COR-L47 (cell line): ENCODE data around the gene POLA2.
"Not testable (repeated sequence)": the region's sequence is repeated elsewhere in the genome, so short reads cannot be mapped to it uniquely, and the experiment has no call there.

Experiments used
- DNase-seq: peaks from one replicate; lab custom pipeline; 2025; lab: John Stamatoyannopoulos, UW

Gene POLA2, protein sequence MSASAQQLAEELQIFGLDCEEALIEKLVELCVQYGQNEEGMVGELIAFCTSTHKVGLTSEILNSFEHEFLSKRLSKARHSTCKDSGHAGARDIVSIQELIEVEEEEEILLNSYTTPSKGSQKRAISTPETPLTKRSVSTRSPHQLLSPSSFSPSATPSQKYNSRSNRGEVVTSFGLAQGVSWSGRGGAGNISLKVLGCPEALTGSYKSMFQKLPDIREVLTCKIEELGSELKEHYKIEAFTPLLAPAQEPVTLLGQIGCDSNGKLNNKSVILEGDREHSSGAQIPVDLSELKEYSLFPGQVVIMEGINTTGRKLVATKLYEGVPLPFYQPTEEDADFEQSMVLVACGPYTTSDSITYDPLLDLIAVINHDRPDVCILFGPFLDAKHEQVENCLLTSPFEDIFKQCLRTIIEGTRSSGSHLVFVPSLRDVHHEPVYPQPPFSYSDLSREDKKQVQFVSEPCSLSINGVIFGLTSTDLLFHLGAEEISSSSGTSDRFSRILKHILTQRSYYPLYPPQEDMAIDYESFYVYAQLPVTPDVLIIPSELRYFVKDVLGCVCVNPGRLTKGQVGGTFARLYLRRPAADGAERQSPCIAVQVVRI

DNA sequence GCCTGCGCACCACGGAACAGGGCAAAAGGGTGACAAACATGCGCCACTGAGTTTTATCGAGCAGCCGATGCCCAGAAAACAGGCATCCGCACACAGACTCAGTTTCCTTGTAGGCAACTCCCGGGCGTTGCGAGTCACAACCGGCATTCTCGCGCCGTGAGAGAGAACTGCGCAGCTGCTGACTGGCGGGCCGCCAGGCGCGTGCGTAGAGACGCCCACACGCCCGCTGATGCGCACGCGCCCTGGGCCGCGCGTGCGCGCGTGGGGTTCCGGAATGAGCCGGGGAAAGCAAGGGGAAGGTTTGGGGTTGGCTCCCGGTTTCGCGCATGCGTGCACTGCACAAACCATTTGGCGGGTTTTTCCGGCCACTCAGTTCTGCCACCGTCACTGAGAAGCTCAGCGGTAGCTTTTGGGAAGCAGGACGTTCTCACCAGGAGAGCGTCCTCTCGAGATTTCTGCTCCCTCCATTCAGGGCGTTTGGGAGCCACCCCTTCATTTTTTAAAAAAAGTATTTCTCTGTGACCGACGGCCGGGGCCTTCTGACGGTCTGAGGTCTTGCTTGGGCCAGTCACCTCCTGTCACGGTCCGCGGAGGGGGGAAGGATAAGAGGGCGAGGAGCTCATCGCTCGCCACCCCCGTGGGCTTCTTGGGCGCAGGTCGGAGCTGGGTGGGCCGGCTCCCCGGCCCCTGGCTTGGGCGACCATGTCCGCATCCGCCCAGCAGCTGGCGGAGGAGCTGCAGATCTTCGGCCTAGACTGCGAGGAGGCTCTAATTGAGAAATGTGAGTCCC, at the start of gene POLA2:
Gene POLA2, plus strand, starts transcription at position 372 of the 790 bp plus-strand sequence. Its CDS starts 331 bp downstream, at position 703.
- peak; percentile 95 for DNase-seq

DNA sequence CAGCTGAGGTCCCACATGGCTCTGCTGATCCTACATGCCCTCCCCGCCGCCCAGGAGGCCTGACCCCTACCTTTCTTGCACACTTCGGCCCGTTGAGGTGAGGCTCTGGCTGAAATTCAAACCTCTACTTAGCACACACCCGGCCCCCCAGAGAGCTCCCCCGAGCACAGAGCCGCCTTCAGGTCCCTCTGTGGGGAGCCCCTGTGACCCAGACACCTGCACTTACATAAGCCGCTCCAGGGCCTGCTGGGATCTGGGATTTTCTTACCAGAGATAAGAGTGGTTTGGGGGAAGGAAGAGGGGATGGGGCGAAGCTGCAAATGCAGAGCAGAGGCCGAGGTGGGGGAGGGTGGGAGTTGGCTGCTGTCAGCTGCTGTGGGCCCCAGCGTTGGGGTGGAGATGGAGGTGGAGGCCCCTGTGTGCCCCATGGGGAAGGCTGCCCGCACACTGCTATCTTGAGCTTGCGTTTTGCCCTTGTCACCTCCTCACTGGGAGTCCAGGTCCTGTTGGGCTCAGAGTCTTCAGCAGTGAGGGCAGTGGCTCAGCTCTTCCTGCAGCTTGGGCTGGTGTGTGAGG, 49.4 kb upstream of the POLA2 start:
- no peak for DNase-seq

DNA sequence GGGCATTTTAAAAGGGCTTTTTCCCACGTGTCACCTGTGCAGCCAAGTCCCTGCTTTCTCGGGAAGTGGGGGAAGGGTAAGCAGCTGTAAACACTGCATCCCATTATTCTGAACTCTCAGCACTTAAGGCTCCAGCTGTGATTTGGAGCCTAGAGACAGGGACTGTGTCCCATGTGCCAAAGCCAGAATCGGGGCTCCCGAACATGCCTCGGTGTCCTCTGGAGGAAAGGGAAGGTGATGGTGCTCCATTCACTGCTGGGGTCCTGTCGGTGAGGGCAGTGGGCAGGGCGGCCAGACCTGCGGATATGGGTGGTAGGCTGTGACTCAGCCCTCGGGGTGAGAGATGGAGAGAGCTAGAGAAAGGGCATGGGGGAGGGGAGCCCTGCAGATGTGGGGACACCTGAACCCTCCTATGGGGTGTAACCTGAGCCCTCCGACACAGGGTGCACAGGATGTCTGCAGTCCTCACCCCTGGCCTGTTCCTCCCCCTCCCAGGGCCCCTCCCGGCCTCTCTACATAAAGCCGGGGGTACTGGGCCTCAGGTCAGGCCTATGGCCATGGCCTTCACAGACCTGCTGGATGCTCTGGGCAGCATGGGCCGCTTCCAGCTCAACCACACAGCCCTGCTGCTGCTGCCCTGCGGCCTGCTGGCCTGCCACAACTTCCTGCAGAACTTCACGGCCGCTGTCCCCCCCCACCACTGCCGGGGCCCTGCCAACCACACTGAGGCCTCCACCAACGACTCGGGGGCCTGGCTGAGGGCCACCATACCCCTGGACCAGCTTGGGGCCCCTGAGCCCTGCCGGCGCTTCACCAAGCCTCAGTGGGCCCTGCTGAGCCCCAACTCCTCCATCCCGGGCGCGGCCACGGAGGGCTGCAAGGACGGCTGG, 48.2 kb upstream of the POLA2 start:
- no peak for DNase-seq

DNA sequence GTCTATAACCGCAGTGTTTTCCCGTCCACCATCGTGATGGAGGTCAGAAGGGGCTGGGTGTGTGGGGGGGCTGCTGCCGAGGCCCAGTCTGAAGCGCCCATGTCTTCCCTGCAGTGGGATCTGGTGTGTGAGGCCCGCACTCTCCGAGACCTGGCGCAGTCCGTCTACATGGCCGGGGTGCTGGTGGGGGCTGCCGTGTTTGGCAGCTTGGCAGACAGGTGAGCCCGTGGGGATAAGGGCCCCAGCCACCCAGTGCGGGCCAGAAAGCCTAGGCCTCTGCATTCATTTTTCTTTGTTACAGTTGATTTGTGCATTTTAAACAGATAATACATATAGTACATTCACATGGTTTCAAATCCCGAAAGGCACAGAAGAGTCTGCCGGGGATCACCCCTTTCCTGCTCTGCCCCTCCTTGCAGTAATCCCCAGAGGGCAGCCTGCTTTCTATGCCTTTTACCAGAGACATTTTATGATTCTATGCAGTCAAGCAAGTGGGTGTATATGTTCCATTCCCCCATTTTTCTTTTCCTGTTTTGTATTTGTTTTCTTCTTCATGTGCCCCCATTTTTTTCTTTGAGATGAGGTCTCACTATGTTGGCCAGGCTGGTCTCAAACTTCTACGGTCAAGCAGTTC, 47.4 kb upstream of the POLA2 start:
- no peak for DNase-seq

DNA sequence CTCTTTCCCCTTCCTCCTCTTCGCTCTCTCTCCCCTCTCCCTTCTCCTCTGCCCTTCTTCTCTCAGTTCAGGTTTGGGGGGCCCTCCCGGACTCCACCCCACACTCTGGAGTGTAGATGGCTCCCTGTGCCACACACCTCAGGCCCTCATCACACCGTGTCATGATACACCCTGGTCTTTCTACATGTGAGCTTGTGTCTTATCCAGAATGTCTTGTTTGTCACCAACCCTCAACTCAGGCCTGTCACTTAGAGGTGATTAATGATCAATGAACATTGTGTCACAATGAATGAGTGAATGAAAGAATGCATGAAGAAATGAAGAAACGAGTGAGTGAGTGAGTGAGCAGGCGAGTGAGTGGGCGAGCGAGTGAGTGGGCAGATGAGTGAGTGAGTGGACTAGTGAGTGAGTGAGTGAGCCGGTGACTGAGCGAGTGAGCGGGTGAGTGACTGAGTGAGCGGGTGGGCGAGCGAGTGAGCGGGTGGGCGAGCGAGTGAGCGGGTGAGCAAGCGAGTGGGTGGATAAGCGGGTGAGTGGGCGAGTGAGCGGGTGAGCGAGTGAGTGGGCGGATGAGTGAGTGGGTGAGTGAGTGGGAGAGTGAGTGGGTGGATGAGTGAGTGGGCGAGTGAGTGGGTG, 46.2 kb upstream of the POLA2 start:
- DNase-seq = no peak

DNA sequence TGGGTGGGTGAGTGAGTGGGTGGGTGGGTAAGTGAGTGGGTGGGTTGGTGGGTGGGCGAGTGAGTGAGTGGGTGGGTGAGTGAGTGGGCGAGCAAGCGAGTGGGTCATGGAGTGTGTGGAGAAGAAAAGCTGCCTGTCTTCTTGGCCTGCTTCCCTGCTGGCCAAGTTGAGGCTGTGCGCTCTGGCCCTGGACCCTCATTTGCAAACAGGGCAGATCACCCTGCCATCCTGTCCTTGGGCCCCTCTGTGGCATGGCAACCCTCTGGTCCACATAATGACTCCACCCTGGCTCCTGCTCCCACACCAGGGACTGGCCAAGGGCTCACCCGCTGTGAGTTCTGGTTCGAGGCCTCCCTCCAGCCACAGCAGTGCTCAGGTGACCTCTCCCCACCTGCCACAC, 44.9 kb upstream of the POLA2 start:
- no peak for DNase-seq

DNA sequence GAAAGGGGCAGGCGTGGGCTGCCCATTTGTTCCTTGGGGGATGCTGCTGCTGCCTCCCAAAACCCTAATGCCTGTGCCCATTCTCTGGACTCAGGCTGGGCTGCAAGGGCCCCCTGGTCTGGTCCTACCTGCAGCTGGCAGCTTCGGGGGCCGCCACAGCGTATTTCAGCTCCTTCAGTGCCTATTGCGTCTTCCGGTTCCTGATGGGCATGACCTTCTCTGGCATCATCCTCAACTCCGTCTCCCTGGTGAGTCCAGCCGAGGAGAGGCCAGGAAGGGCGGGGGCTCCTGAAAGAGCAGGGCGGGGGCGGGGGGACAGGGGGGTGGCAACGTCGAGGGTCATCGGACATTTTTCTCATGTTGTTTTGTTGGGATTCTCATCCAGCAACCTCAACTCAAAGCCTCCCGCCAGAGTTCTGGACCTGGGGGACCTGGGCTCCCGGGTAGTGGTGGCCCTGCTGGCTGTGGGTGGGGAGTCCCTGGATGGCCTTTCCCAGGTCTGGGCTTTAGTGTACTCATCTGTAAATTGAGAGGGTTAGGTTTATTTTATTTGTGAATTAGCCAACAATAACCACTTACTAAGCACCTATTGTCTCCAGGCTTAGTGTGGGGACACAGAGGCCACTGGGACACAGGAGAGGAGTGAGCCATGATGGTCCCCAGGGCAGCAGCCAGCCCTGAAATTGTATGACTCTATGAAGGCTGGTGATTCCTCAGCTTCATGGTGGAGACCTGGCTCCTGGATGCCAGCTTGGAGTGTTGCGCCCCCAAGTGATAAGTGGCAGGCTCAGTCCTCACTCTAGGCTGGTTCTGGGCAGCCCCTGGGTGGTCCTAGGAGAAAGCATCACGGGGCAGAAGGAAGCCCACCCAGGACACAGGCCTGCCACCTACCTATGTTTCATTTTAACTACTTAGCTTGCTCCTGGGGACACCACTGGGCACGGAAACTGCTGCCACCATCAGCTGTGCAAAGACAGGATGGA, 44.0 kb upstream of the POLA2 start:
- DNase-seq = no peak

DNA sequence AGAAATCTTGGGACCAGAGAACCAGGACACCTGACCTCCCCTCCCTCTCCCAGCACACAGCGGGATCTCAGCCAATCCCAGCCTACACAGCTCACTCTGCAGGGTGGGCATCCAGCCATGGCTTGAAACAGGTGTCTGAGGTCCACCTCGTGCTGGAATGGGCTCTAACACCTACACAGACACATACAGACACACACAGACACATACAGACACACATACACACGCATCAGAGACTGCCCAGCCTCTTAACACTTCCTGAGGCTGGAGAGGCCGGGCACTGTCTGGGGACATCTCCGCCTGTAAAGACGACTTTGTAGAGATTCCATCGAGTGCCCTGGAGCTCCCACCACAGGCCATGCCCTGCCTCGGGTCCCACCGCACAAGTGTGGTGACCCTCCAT, 43.3 kb upstream of the POLA2 start:
- DNase-seq = no peak

DNA sequence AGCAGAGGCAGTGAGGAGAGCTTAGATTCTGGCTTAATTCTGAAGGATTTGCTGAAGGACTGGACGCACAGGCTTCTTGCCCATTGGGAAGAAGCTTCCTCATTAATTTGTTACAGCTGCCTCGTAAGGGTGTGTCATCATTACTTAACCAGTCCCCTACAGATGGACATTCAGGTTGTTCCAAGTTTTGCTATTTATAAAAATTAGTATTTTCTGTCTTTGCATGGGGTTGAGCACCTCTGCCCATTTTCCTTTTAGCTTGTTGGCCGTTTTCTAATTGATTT, 41.9 kb upstream of the POLA2 start:
- no peak for DNase-seq

DNA sequence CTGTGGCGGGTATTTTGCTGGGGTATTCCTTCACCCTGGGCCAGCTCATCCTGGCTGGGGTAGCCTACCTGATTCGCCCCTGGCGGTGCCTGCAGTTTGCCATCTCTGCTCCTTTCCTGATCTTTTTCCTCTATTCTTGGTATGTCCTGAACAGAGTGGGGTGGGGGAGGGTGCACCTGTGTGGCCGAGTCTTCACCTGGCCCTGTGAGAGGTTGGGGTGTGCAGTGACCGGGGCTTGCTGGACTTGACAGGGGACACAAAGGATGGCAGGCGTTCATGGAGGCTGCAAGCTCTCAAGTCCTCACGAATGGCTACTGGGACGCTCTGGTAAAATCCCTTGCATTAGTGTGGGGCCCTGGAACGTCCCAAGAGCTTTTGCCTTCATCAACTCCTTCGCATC, 40.7 kb upstream of the POLA2 start:
- no peak for DNase-seq

DNA sequence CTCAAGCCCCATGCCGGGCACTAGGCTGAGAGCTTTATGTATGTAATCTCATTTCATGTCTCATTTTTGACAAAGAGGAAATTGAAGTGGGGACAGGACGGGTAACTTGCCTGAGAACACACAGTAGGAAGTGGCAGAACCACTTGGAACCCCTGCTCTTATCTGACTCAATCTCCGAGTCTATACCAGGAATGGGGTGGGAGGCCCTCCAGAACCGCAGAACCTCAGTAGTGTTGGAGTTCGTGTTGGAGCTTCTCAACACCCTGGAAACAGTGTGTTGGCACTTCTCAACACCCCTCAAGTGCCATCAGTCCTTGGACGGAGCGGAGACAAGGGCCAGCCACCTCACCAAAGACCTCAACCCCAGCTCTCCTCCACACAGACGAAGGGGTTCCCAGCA, 38.8 kb upstream of the POLA2 start:
- no peak for DNase-seq

DNA sequence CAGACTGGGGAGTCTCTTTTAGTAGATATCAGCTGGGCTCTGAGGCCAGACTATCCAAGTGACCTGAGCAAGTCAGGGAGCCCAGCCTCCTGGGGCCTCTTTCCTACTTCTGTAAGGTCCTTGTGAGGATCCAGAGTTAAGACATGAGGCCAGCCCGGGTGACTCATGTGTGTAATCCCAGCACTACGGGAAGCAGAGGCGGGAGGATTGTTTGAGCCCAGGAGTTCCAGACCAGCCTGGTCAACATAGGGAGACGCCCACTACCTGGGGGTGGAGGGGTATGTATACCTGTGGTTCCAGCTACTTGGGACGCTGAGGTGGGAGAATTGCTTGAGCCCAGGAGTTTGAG, 36.9 kb upstream of the POLA2 start:
- DNase-seq = no peak

DNA sequence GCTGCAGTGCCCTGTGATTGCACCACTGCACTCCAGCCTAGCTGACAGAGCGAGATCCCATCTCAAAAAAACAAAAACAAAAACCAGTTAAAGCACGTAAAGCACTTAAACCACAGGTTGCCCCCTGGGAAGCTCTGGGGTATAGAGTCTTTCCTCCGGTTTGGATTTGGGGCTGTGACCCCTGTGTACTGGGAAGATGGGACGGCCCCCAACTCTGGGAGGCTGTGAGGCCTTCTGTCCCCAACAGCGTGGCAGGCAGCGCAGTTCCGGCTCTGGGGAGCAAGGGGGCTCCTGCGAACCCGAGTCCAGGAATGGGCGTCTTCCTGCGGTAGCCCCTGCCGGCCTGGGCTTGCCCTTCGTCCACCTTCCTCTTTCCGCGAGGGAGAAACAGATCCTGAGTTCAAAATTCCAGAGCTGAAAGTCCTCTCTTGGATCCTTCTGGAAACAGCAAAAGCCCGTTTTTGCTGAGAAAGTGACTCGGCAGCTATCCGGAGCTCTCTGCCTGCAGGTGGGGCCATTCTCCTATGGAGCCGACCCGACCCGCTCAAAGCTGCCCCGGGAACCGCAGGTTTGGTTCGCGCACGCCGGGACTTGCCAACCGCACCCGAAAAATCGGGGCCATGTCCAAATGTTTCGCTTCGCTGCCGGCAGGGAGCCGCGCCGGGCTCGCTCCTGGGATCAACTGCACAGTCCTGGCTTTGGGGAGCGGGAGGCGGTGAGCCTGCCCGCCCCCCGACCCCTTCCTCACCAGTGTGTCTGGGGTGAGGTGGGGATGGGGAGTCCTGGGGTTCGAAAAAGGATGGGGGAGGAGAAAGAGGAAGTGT, 36.3 kb upstream of the POLA2 start:
- peak; percentile 11 for DNase-seq

DNA sequence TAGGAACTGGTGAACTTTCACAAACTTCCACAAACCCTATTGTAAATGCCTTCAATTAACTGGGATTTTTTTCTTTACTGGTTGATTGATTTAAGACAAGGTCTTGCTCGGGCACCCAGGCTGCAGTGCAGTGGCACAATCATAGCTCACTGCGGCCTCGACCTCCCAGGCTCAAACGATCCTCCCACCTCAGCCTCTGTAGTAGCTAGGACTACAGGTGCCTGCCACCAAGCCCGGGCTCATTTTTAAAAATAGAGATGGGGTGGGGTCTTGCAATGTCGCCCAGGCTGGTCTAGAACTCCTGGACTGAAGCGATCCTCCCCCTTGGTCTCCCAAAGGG, 35.7 kb upstream of the POLA2 start:
- DNase-seq = no peak

DNA sequence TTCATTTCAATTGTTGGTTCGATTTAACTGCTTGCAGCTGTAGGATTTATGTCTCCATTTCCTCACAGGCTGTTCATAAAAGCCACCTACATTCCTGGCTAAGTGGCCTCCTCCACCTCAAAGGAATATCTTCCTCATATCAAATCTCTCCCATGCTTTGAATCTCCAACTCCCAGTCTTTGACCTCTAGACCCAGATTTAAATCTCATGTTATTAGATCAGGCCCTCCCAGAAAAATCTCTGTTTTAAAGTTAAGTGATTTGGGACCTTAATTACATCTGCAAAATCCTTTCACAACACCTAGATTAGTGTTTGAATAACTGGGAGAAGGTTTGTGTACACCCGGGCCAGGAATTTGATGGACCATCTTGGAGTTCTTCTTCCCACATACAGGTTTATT, 33.9 kb upstream of the POLA2 start:
- no peak for DNase-seq

DNA sequence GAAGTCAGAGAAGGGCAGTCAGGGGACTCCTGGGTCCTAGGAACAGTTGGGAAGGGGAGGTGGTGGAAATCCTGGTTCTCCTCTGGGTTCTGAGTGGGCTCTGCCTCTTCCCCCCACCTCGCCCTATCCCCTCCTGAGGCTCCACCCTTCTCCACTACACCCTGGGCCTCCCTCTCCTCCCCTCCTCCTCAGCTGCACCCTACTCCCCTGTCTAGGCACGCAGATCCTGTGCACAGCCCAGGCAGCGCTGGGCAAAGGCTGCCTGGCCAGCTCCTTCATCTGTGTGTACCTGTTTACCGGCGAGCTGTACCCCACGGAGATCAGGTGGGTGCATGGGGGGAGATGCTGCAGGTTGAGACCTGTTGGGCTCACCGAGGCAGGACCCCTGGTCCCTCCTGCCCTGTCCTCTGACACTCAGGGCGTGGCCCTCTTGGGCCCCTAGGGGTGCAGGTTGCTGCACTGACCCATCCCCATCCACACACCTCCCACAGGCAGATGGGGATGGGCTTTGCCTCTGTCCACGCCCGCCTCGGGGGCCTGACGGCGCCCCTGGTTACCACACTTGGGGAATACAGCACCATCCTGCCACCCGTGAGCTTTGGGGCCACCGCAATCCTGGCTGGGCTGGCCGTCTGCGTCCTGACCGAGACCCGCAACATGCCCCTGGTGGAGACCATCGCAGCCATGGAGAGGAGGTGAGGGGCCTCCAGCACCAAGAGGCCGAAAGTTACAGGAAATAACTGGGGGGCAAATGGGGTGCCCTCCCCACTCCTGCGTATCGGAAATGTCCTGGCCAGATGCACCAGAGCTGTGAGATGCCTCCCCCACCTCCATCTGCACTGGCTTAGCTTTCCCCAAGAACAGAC, 25.3 kb upstream of the POLA2 start:
- DNase-seq = no peak

DNA sequence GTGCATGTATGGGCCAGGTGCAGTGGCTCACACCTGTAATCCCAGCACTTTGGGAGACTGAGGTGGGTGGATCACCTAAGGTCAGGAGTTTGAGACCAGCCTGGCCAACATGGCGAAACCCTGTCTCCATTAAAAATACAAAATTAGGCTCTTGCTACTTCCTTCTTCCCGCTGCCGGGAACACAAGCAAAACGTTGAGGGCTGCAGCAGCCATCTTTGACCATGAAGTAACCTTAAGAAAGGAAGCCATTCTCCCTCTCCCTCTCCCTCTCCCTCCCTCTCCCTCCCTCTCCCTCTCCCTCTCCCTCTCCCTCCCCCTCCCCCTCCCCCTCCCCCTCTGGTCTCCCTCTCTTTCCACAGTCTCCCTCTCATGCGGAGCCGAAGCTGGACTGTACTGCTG, 23.5 kb upstream of the POLA2 start:
- DNase-seq = not testable (repeated sequence)

DNA sequence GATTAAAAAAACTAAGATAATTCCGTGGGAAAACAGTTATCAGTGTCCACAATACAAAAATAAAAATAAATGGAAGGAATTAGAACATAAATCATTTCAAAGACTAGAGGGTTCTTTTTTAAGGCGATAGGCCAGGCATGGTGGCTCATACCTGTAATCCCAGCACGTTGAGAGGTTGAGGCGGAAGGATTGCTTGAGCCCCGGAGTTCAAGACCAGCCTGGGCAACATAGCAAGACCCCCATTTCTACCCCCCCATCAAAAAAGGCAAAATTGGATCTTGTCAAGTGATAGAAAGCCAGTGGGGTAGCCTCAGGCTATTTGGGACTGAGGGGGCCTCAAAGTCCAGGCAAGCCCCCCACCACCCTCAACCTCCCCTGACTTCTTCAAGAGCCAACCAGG, 20.6 kb upstream of the POLA2 start:
- DNase-seq = no peak
